CD4-positive, alpha-beta T cell treated with Interferon alpha-2 for 1 hour (primary cell): ENCODE results near the gene NAV2.

Experiments
- DNase-seq, 2 donors: peaks; one replicate each; pipeline ENCODE4 v3.0.0-alpha.2; 2020 to 2022

NAV2 gene

GRCh38 chr11:20027556-20028013 is 314.9 kb downstream of the NAV2 start:
- DNase-seq = no peak

GRCh38 chr11:20029193-20029592 is 316.6 kb downstream of the NAV2 start:
- no peak for DNase-seq

GRCh38 chr11:20030472-20030871 is 317.8 kb downstream of the NAV2 start:
- no peak for DNase-seq

- no peak for DNase-seq
Measured at GRCh38 chr11:20031155-20032001, 318.7 kb downstream of the NAV2 start.

- DNase-seq = no peak
Measured at GRCh38 chr11:20032127-20032526, 319.5 kb downstream of the NAV2 start.

GRCh38 chr11:20032577-20033260 is 320.1 kb downstream of the NAV2 start:
- DNase-seq = no peak

- DNase-seq = no peak
Measured at GRCh38 chr11:20033806-20034205, 321.2 kb downstream of the NAV2 start.

- DNase-seq = no peak
Measured at GRCh38 chr11:20034941-20035340, 322.3 kb downstream of the NAV2 start.

- no peak for DNase-seq
Measured at GRCh38 chr11:20035375-20035700, 322.7 kb downstream of the NAV2 start.

GRCh38 chr11:20035701-20036601 is 323.3 kb downstream of the NAV2 start:
- DNase-seq = no peak

- no peak for DNase-seq
Measured at GRCh38 chr11:20036626-20037335, 324.1 kb downstream of the NAV2 start.

- no peak for DNase-seq
Measured at GRCh38 chr11:20037396-20038153, 324.9 kb downstream of the NAV2 start.

GRCh38 chr11:20038412-20038811 is 325.8 kb downstream of the NAV2 start:
- DNase-seq = no peak

- no peak for DNase-seq
Measured at GRCh38 chr11:20038972-20039371, 326.3 kb downstream of the NAV2 start.

- DNase-seq = no peak
Measured at GRCh38 chr11:20041499-20041898, 328.9 kb downstream of the NAV2 start.

- DNase-seq = no peak
Measured at GRCh38 chr11:20042045-20042639, 329.5 kb downstream of the NAV2 start.

GRCh38 chr11:20042811-20043341 is 330.2 kb downstream of the NAV2 start:
- DNase-seq = no peak

GRCh38 chr11:20043992-20044391 is 331.4 kb downstream of the NAV2 start:
- no peak for DNase-seq

- no peak for DNase-seq
Measured at GRCh38 chr11:20045098-20045688, 332.6 kb downstream of the NAV2 start.

- no peak for DNase-seq
Measured at GRCh38 chr11:20046416-20046815, 333.8 kb downstream of the NAV2 start.
